ENCODE measurements around the gene CYTH1. TPM values are rescaled to one million over a fixed set of nuclear protein-coding genes. Genes with fewer than 3 reads are reported as not detected.
"Not testable (repeated sequence)": the region's sequence is repeated elsewhere in the genome, so short reads cannot be mapped to it uniquely, and the experiment has no call there.

The CYTH1 gene
- polyA plus RNA-seq, 1 donor from 2014 or later, result 120 TPM

DNA sequence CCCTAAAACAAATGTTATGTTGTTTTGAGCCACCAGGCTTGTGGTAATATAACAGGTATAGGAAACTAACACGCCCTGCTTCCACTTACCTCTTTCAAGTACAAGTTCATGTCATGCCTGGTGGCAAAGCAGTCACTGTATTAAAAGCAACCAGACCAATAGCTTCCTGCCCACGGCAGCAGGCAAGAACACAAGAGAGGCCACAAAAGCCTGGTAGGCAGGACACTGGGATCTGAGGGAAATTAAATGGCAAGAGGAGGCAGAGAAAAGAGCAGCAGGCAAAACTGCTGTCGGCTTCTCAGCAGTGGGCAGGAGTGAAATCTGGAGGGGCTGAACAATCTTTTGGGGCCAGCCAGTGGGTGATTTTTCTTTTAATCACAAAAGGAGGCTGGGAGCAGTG, 2.2 kb downstream of the CYTH1 start:
- H3K36me3 ChIP-seq (ENCODE audit: insufficient read depth, low read length), result no peaks in the 10 kb centered on the region
- H3K27ac ChIP-seq (ENCODE audit: low read length), result no peak overlapping the region
- H3F3A ChIP-seq (ENCODE audit: insufficient read depth, low read length, poor library complexity, severe bottlenecking), result no peaks in the 10 kb centered on the region
- TF ChIP-seq CTCF (IDR thresholded peaks at IDR 0.05; ENCODE audit: poor library complexity, severe bottlenecking), result no peak
- no peak for TF ChIP-seq REST (IDR thresholded peaks at IDR 0.05; ENCODE audit: borderline replicate concordance)
- no peak for TF ChIP-seq EZH2 (IDR thresholded peaks at IDR 0.05; ENCODE audit: borderline replicate concordance, insufficient read depth, low read length, poor library complexity, severe bottlenecking)
- TF ChIP-seq POLR2AphosphoS5 (IDR thresholded peaks at IDR 0.05), result no peak
- no peak for TF ChIP-seq SMC3 (conservative IDR thresholded peaks at IDR 0.05; ENCODE audit: poor library complexity)
- no peak for TF ChIP-seq EP300 (conservative IDR thresholded peaks at IDR 0.05; ENCODE audit: poor library complexity, severe bottlenecking)
- no peak for TF ChIP-seq TAF1 (IDR thresholded peaks at IDR 0.05; ENCODE audit: low read depth)
- no peak for TF ChIP-seq MXI1 (conservative IDR thresholded peaks at IDR 0.05; ENCODE audit: poor library complexity, severe bottlenecking)
- TF ChIP-seq RAD21 (conservative IDR thresholded peaks at IDR 0.05), result no peak
- H3K9ac ChIP-seq (ENCODE audit: low read length), result no peak overlapping the region
- no peaks in the 10 kb centered on the region for H3K9me3 ChIP-seq (ENCODE audit: low read length)
- H4K20me1 ChIP-seq (ENCODE audit: insufficient read depth), result no peaks in the 10 kb centered on the region
- H2AFZ ChIP-seq (ENCODE audit: low read depth, low read length), result no peak overlapping the region
- peak overlapping the region; percentile 41 for H3K4me3 ChIP-seq (ENCODE audit: low read length)
- no peaks in the 10 kb centered on the region for H3K9me2 ChIP-seq (ENCODE audit: insufficient read depth, low read length)
- no peaks in the 10 kb centered on the region for H3K27me3 ChIP-seq (ENCODE audit: insufficient read depth, low read depth, low read length)
- H3K4me2 ChIP-seq (ENCODE audit: low read length), result no peak overlapping the region
- peaks cover 27% of the 10 kb centered on the region for H3K79me2 ChIP-seq (replicated peaks; ENCODE audit: insufficient read depth, low read length)

GRCh38 chr17:78779286-78779651, 2.8 kb downstream of the CYTH1 start:
- not testable (repeated sequence) for H4K20me1 ChIP-seq (ENCODE audit: insufficient read depth); H3K36me3 ChIP-seq (ENCODE audit: insufficient read depth, low read length); H3K4me2 ChIP-seq (ENCODE audit: low read length); H2AFZ ChIP-seq (ENCODE audit: low read depth, low read length); H3K27ac ChIP-seq (ENCODE audit: low read length); H3K4me3 ChIP-seq (ENCODE audit: low read length); H3K27me3 ChIP-seq (ENCODE audit: insufficient read depth, low read depth, low read length); H3K9me3 ChIP-seq (ENCODE audit: low read length); H3K9ac ChIP-seq (ENCODE audit: low read length); H3K9me2 ChIP-seq (ENCODE audit: insufficient read depth, low read length); H3F3A ChIP-seq (ENCODE audit: insufficient read depth, low read length, poor library complexity, severe bottlenecking)
- peaks cover 27% of the 10 kb centered on the region for H3K79me2 ChIP-seq (replicated peaks; ENCODE audit: insufficient read depth, low read length)

DNA sequence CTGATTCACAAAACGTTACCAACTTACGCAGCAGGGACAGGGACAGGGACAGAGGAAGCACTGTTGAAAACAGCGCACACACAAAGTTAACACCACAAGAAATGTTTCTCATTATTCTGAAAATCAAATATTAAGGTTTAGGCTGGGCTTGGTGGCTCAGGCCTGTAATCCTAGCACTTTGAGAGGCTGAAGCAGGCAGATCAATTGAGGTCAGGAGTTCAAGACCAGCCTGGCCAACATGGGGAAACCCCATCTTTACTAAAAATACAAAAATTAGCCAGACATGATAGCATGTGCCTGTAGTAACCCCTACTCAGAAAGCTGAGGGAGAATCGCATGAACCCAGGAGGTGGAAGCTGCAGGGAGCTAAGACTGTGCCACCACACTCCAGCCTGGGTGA, 4.2 kb downstream of the CYTH1 start:
- Histone ChIP-seq H3K27me3 (ENCODE audit: insufficient read depth, low read depth, low read length) (no peaks in the 10 kb centered on the region), H2AFZ (ENCODE audit: low read depth, low read length) (no peak overlapping the region), H4K20me1 (ENCODE audit: insufficient read depth) (no peaks in the 10 kb centered on the region), H3K4me2 (ENCODE audit: low read length) (no peak overlapping the region), H3K27ac (ENCODE audit: low read length) (no peak overlapping the region), H3K36me3 (ENCODE audit: insufficient read depth, low read length) (no peaks in the 10 kb centered on the region), H3K4me3 (ENCODE audit: low read length) (no peak overlapping the region), H3K9me2 (ENCODE audit: insufficient read depth, low read length) (no peaks in the 10 kb centered on the region), H3K9me3 (ENCODE audit: low read length) (no peaks in the 10 kb centered on the region), H3F3A (ENCODE audit: insufficient read depth, low read length, poor library complexity, severe bottlenecking) (no peaks in the 10 kb centered on the region), H3K79me2 (replicated peaks; ENCODE audit: insufficient read depth, low read length) (peaks cover 27% of the 10 kb centered on the region), H3K9ac (ENCODE audit: low read length) (no peak overlapping the region)
- TF ChIP-seq REST (IDR thresholded peaks at IDR 0.05; ENCODE audit: borderline replicate concordance) (no peak), SMC3 (conservative IDR thresholded peaks at IDR 0.05; ENCODE audit: poor library complexity) (no peak)

All from neural cell (in vitro differentiated cells).